ENCODE measurements around the gene RSPH1.

Gene RSPH1

GRCh38 chr21:42454786-42455185 is 41.2 kb downstream of the RSPH1 start:
- no peak for TF ChIP-seq GATA1 (IDR thresholded peaks at IDR 0.05; ENCODE audit: low read depth, low read length)
- no peak for DNase-seq

GRCh38 chr21:42453986-42454570 is 41.9 kb downstream of the RSPH1 start:
- TF ChIP-seq POLR2A (IDR thresholded peaks at IDR 0.05; ENCODE audit: low read length) (no peak), GATA1 (IDR thresholded peaks at IDR 0.05; ENCODE audit: low read depth, low read length) (no peak)

DNA sequence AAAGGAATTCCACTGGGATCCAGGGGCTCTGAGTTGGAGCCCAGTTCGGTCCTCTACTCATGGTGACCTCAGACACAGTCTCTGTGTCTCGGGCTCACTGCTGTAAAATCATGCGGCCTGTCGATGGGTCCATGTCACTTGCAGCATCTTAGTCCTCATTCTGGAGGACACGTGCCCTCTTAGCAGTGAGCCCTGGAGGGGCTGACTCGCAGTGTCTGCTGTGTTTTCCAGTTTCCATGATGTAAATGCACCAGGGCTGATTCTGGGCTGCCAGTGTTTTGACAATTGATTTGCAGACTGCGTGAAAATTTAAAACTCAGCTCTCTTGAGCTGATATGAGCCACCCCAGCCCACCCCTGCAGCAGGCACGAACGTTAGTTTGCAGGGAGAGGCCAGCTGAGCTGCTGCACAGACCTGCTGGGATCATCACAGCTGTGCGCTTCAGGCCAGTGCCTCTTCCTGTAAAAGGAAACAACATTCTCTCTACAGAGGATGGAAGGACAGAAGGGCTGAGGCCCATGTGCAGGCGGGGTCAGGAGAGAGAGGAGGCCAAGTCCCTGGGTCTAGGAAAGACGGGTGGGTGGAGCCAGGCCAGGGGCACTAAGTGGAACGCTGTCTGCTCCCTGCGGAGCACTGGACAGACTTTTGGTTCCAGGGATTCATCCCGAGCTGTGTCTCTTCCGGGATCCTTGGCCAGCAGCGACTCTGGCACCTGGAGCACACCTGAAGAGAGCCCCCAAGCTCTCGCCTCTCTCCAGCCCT is 42.6 kb downstream of the RSPH1 start:
- no peak for DNase-seq
- no peak for TF ChIP-seq POLR2A (IDR thresholded peaks at IDR 0.05; ENCODE audit: low read length)
- TF ChIP-seq GATA1 (IDR thresholded peaks at IDR 0.05; ENCODE audit: low read depth, low read length) = no peak

More at GRCh38 chr21:42453986-42454570, 41.9 kb downstream of the RSPH1 start:
- no peak for DNase-seq

GRCh38 chr21:42452401-42453223 is 43.4 kb downstream of the RSPH1 start:
- TF ChIP-seq POLR2A (IDR thresholded peaks at IDR 0.05; ENCODE audit: low read length) (no peak), GATA1 (IDR thresholded peaks at IDR 0.05; ENCODE audit: low read depth, low read length) (no peak)
- DNase-seq = no peak

- DNase-seq = no peak
- TF ChIP-seq POLR2A (IDR thresholded peaks at IDR 0.05; ENCODE audit: low read length) (no peak), GATA1 (IDR thresholded peaks at IDR 0.05; ENCODE audit: low read depth, low read length) (no peak)
Measured at GRCh38 chr21:42451941-42452340, 44.1 kb downstream of the RSPH1 start.

GRCh38 chr21:42448686-42449085 is 47.3 kb downstream of the RSPH1 start:
- no peak for DNase-seq
- TF ChIP-seq POLR2A (IDR thresholded peaks at IDR 0.05; ENCODE audit: low read length) = no peak
- TF ChIP-seq GATA1 (IDR thresholded peaks at IDR 0.05; ENCODE audit: low read depth, low read length) = no peak

DNA sequence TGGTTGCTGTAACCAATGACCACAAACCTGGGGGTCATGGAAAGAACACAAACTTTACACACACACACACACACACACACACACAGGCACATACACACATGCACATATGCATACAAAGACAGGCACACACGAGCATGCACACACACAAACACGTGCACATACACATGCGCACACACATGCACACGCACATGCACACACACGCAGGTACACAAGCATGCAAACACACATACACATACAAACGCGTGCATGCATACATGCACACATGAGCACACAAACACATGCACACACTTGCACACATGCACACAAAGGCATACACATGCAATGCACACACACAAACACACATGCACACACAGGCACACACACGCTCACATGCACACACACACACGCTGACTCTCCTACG is 48.3 kb downstream of the RSPH1 start:
- DNase-seq = no peak
- TF ChIP-seq POLR2A (IDR thresholded peaks at IDR 0.05; ENCODE audit: low read length) (no peak), GATA1 (IDR thresholded peaks at IDR 0.05; ENCODE audit: low read depth, low read length) (no peak)

GRCh38 chr21:42447182-42447581 is 48.8 kb downstream of the RSPH1 start:
- TF ChIP-seq GATA1 (IDR thresholded peaks at IDR 0.05; ENCODE audit: low read depth, low read length) (no peak), POLR2A (IDR thresholded peaks at IDR 0.05; ENCODE audit: low read length) (no peak)

GRCh38 chr21:42446531-42446930 is 49.5 kb downstream of the RSPH1 start:
- no peak for DNase-seq

More at GRCh38 chr21:42447182-42447581, 48.8 kb downstream of the RSPH1 start:
- DNase-seq = no peak

GRCh38 chr21:42445311-42445710 is 50.7 kb downstream of the RSPH1 start:
- no peak for DNase-seq

More at GRCh38 chr21:42446531-42446930, 49.5 kb downstream of the RSPH1 start:
- TF ChIP-seq POLR2A (IDR thresholded peaks at IDR 0.05; ENCODE audit: low read length) (no peak), GATA1 (IDR thresholded peaks at IDR 0.05; ENCODE audit: low read depth, low read length) (no peak)

GRCh38 chr21:42444745-42445059 is 51.3 kb downstream of the RSPH1 start:
- no peak for DNase-seq

More at GRCh38 chr21:42445311-42445710, 50.7 kb downstream of the RSPH1 start:
- TF ChIP-seq POLR2A (IDR thresholded peaks at IDR 0.05; ENCODE audit: low read length) = no peak
- TF ChIP-seq GATA1 (IDR thresholded peaks at IDR 0.05; ENCODE audit: low read depth, low read length) = no peak

DNA sequence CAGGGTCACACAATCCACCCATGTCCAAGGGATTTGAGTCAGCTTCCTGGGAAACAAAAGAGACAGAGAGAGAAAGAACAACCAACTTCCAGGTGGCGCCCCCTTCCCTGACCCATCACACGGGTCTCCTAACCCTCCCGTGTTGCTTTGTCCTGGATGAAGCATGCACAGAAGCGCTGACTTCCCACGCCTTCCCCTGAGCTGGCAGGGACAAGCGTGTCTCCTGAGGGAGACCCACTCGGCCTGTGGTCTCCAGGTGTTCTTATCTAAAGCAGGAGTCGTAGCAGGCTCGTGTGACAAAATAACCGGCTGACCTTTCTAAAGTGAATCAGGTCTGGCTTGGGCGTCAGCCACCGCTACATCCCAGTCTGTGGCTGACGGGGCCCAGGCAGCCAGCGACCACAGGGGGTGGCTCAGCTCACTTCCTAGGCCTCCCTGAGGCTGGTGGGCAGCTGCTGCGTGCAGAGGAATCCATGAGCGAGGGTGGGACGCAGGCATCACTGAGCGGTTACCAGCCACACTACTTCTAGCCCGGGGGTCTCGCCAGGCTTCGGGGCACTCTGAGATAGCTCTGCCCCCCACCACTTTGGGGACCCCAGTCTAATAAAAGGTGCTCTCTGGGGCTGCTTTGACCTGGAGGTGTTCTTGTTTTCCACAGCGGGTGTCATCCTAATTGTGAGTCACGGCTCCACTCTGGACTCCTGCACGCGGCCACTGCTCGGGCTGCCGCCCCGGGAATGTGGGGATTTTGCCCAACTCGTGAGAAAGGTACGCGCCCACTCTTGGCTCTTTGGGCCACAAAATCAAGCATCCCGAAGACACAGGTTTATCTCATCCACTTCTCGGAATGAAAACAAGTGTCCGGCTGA is 51.9 kb downstream of the RSPH1 start:
- no peak for DNase-seq
- TF ChIP-seq GATA1 (IDR thresholded peaks at IDR 0.05; ENCODE audit: low read depth, low read length) = no peak
- no peak for TF ChIP-seq POLR2A (IDR thresholded peaks at IDR 0.05; ENCODE audit: low read length)

More at GRCh38 chr21:42444745-42445059, 51.3 kb downstream of the RSPH1 start:
- TF ChIP-seq POLR2A (IDR thresholded peaks at IDR 0.05; ENCODE audit: low read length) (no peak), GATA1 (IDR thresholded peaks at IDR 0.05; ENCODE audit: low read depth, low read length) (no peak)

GRCh38 chr21:42443181-42443785 is 52.7 kb downstream of the RSPH1 start:
- TF ChIP-seq GATA1 (IDR thresholded peaks at IDR 0.05; ENCODE audit: low read depth, low read length) (no peak), POLR2A (IDR thresholded peaks at IDR 0.05; ENCODE audit: low read length) (no peak)
- no peak for DNase-seq

Measured in erythroblast (primary cell).